GM12801 (cell line): ENCODE results near the gene WDR93.

Source experiments
- TF ChIP-seq, protein P1 (sequence below): IDR thresholded peaks from one replicate; pipeline ENCODE4 v1.5.1; 2011; ENCODE audit warnings: control low read depth; ENCODE audit not compliant: insufficient read length; ENCODE audit errors: extremely low read depth

The WDR93 gene

DNA sequence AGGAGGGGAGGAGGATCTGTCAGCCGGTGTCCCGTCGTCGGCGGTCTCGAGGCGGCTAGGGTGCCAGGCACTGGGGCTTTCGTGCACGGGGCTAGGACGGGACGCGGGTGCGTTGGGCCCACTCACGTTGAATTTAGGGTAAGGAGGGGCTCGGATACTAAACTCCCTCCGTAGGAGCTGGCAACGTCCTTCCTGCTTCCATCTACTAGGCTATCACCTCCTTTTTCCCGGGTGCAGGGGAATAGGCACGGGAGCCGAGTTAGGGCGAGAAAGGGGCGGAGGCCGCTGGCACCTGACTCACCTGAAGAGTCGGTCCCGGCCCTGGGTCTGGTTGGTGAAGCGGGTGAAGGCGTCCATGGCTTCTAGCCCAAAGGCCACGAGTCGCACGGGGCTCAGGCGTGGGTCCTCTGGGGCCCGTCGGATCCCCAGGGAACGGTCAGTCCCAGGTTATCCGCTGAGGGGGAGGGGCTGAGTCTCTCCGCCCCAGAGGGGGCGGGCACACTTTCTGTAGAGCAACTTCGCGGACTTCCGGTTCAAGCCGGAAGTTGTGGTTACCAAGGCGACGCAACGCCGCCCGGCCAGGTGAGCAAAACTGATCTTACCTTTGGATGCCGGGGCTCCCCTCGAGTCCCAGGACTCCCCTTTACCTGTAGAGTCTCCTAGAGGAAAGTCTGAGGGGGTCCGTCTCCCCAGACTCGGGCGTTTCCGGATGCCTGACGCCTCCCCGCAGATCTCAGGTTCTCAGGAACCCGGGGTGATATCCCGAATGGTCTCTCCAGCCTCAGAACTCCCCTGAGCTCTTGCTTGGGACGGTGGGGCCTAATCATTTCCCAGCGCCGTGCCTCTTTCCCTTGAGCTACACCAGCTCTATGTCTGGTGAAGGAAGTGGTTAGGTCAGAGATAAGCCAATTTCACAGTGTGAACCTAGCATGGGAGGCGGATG, at the start of gene WDR93, which contains the start of gene PEX11A:
WDR93 (plus strand) TSS at position 536 of the 943 bp plus-strand sequence. CDS start 10,936 bp downstream, outside the sequence.
PEX11A (minus strand) TSS at position 479 of the 943 bp plus-strand sequence; CDS start at position 357, 122 bp downstream.
- TF ChIP-seq, protein P1, sequence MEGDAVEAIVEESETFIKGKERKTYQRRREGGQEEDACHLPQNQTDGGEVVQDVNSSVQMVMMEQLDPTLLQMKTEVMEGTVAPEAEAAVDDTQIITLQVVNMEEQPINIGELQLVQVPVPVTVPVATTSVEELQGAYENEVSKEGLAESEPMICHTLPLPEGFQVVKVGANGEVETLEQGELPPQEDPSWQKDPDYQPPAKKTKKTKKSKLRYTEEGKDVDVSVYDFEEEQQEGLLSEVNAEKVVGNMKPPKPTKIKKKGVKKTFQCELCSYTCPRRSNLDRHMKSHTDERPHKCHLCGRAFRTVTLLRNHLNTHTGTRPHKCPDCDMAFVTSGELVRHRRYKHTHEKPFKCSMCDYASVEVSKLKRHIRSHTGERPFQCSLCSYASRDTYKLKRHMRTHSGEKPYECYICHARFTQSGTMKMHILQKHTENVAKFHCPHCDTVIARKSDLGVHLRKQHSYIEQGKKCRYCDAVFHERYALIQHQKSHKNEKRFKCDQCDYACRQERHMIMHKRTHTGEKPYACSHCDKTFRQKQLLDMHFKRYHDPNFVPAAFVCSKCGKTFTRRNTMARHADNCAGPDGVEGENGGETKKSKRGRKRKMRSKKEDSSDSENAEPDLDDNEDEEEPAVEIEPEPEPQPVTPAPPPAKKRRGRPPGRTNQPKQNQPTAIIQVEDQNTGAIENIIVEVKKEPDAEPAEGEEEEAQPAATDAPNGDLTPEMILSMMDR, result no peak

DNA sequence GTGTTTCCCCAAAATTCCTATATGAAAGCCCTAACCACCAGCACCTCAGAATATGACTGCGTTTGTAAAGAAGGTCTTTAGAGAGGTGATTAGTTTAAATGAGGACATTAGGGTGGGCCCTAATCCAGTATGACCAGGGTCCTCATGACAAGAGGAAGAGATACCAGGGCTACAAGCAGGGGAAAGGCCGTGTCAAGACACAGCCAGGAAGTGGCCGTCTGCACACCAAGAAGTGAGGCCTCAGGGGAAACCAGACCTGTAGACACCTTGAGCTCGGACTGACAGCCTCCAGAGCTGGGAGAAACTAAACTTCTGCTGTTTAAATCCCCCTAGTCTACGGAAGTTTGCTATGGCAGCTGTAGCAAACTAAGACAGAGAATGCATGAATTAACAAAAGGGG, 49.6 kb upstream of the WDR93 start:
- TF ChIP-seq, protein P1, result no peak

DNA sequence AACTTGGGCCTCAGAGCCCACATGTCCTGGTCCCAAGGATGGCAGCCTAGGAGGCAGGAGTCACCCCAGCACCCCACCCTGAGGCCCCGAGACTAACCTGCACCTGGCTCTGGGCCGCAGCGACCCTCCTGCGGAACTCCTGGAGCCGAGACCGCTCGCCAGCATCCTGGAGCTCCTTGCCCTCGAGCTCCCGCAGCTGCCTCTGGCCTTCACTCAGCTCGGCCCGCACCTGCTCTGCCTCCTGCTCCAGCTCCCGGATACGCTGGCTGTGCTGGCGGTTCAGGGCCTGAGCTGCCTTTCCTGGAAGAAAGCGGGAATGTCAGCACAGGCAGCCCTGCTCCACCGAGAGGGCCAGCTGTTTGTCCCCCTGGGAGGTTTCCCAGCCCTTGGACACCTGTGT, 48.5 kb upstream of the WDR93 start:
- TF ChIP-seq, protein P1, result no peak

DNA sequence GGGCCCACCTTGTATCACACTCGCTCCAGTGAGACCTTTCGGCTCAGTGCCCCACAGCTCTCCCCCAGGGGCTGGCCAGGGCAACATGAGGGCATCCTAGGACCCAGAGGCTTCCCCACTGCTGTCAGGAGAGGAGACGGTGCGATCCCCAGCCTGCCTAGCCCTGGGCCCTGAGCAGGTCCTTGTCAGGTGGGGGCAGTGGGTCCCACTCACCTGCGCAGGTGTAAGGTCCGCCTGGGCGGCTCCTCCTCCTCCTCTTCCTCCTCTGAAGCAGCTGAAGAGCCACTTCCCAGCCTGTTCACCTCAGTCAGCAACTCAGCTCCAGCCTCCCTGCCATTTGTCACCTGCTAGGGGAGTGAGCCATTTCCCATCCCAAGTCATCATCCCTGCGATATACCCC, 44.9 kb upstream of the WDR93 start:
- TF ChIP-seq, protein P1, result no peak

- TF ChIP-seq, protein P1, result no peak
Measured at GRCh38 chr15:89646416-89647141, 44.0 kb upstream of the WDR93 start.

- TF ChIP-seq, protein P1, result no peak
Measured at GRCh38 chr15:89647191-89647851, 43.3 kb upstream of the WDR93 start.
